Erythroblast (primary cell): ENCODE data around the gene ZNF254.

ENCODE experiments used
- GATA1 ChIP-seq: IDR thresholded peaks from 2 replicates; pipeline ENCODE4 v1.6.1; 2011; ENCODE audit warnings: low read depth, mild to moderate bottlenecking, control low read depth, low read length, moderate library complexity
- POLR2A ChIP-seq: IDR thresholded peaks from 2 replicates; pipeline ENCODE4 v1.6.1; 2011; ENCODE audit warnings: mild to moderate bottlenecking, low read length

GRCh38 chr19:24140099-24140498, 53.1 kb downstream of the ZNF254 start:
- TF ChIP-seq POLR2A (no peak), GATA1 (no peak)
